Panc1 (cell line): ENCODE data around the gene KLF5.

Experiments
- POLR2AphosphoS5 ChIP-seq: IDR thresholded peaks from 2 replicates; pipeline ENCODE4 v1.6.1; 2012; ENCODE audit warnings: mild to moderate bottlenecking, low read depth, low read length, moderate library complexity
- SIN3A ChIP-seq: IDR thresholded peaks from 2 replicates; pipeline ENCODE4 v1.6.1; 2012; ENCODE audit warnings: low read depth, mild to moderate bottlenecking, low read length, moderate library complexity, borderline replicate concordance; ENCODE audit not compliant: insufficient read depth
- TCF7L2 ChIP-seq: IDR thresholded peaks from 2 replicates; pipeline ENCODE4 v1.6.1; 2011; ENCODE audit warnings: mild to moderate bottlenecking, low read depth, low read length, inconsistent platforms
- TF ChIP-seq, protein P1 (sequence below): fragments of 450-650 bp; IDR thresholded peaks from 2 replicates; pipeline ENCODE4 v1.5.1; 2017; ENCODE audit warnings: mild to moderate bottlenecking
- TF ChIP-seq, protein P2 (sequence below), 2 experiments: IDR thresholded peaks; 2 replicates each; pipeline ENCODE4 v1.6.1; 2011 to 2012; ENCODE audit warnings: low read depth in 2 of 2, control low read depth in 1 of 2, low read length in 1 of 2, mild to moderate bottlenecking in 1 of 2, moderate library complexity in 1 of 2; ENCODE audit not compliant: insufficient read depth in 1 of 2

DNA sequence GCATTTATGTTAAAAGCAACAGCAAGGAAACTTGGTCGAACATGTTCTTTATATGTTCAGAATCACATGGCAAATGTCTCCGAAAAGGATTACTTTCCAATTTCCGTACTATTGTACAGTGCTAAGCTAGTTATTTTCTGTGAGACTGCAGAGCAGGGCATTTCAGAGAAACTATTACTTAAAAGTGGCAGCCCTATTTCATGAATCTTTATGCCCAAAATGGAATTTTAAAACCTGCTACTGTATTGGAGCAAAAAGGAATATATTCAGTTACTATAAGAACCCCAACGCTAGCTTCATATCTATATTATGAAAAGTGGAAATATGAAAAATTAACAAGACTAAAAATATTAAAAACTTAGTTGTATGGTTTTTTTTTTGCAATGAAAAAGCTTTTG is 2.2 kb upstream of the KLF5 start:
- TF ChIP-seq, protein P1, sequence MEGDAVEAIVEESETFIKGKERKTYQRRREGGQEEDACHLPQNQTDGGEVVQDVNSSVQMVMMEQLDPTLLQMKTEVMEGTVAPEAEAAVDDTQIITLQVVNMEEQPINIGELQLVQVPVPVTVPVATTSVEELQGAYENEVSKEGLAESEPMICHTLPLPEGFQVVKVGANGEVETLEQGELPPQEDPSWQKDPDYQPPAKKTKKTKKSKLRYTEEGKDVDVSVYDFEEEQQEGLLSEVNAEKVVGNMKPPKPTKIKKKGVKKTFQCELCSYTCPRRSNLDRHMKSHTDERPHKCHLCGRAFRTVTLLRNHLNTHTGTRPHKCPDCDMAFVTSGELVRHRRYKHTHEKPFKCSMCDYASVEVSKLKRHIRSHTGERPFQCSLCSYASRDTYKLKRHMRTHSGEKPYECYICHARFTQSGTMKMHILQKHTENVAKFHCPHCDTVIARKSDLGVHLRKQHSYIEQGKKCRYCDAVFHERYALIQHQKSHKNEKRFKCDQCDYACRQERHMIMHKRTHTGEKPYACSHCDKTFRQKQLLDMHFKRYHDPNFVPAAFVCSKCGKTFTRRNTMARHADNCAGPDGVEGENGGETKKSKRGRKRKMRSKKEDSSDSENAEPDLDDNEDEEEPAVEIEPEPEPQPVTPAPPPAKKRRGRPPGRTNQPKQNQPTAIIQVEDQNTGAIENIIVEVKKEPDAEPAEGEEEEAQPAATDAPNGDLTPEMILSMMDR: no peak
- no peak for TF ChIP-seq POLR2AphosphoS5
- TF ChIP-seq, protein P2, sequence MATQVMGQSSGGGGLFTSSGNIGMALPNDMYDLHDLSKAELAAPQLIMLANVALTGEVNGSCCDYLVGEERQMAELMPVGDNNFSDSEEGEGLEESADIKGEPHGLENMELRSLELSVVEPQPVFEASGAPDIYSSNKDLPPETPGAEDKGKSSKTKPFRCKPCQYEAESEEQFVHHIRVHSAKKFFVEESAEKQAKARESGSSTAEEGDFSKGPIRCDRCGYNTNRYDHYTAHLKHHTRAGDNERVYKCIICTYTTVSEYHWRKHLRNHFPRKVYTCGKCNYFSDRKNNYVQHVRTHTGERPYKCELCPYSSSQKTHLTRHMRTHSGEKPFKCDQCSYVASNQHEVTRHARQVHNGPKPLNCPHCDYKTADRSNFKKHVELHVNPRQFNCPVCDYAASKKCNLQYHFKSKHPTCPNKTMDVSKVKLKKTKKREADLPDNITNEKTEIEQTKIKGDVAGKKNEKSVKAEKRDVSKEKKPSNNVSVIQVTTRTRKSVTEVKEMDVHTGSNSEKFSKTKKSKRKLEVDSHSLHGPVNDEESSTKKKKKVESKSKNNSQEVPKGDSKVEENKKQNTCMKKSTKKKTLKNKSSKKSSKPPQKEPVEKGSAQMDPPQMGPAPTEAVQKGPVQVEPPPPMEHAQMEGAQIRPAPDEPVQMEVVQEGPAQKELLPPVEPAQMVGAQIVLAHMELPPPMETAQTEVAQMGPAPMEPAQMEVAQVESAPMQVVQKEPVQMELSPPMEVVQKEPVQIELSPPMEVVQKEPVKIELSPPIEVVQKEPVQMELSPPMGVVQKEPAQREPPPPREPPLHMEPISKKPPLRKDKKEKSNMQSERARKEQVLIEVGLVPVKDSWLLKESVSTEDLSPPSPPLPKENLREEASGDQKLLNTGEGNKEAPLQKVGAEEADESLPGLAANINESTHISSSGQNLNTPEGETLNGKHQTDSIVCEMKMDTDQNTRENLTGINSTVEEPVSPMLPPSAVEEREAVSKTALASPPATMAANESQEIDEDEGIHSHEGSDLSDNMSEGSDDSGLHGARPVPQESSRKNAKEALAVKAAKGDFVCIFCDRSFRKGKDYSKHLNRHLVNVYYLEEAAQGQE (IDR thresholded peaks at IDR 0.05; ENCODE audit: insufficient read depth in 1 of 2, low read depth in 2 of 2, low read length in 1 of 2): no peak
- TF ChIP-seq SIN3A: no peak
- TF ChIP-seq TCF7L2: no peak
